ENCODE measurements around the gene C11orf68. TPM values are rescaled to one million over a fixed set of nuclear protein-coding genes. Genes with fewer than 3 reads are reported as not detected.
A peak's percentile ranks its signal among the peaks of the same experiment; 100 is the strongest.

The C11orf68 gene
- total and polyA plus RNA-seq, 9 of the 15 experiments (the other 6 are each of a cell fraction or from before 2014, with no cell fraction given) = 3.6 to 35.9 (median 12.8) TPM

- in situ Hi-C loops (cut with MboI) = no loop called here
- ChIA-PET POLR2A (interaction anchor here (1.4 to 8.2 kb wide), 4 partner anchors 10 to 46 kb away, joined by 7 to 151 read pairs (median 78); partner anchors contain the start of genes CCDC85B, CFL1, CTSW and FIBP), CTCF (ENCODE audit: low intra/inter-chr PET ratio) (no interaction called here)
- peak within 1 kb of the TSS; percentile 97 for H3K4me2 ChIP-seq (ENCODE audit: insufficient read depth, low read length)
- peak within 1 kb of the TSS; percentile 73 for H3K27ac ChIP-seq (ENCODE audit: extremely low read depth, low read depth, low read length)
- no peaks in the 10 kb centered on the region for H4K20me1 ChIP-seq (replicated peaks; ENCODE audit: control insufficient read depth, insufficient read depth, low read length)
- peak within 1 kb of the TSS; percentile 59 to 92 for H3K9ac ChIP-seq (ENCODE audit: insufficient read depth in 1 of 2, low read depth in 2 of 2, low read length in 2 of 2)
- H3K27me3 ChIP-seq (ENCODE audit: control insufficient read depth in 2 of 2, insufficient read depth in 2 of 2, low read length in 2 of 2) = no peaks in the 10 kb centered on the region
- peak within 1 kb of the TSS; percentile 97 for H2AFZ ChIP-seq (ENCODE audit: low read depth, low read length)
- peaks cover 15 to 50% of the 10 kb centered on the region in 2 experiments for H3K4me1 ChIP-seq (replicated peaks in 1 of 2; ENCODE audit: control insufficient read depth in 2 of 2, insufficient read depth in 2 of 2, low read length in 2 of 2)
- 33% methylated on average over 17 of the region's 69 CpGs for WGBS (ENCODE audit: insufficient coverage, low coverage, missing lambda C conversion rate)
- H3K36me3 ChIP-seq (ENCODE audit: control insufficient read depth, insufficient read depth, low read length) = peaks cover 7% of the 10 kb centered on the region; the same call in 2 of the 3 replicates
- peak within 1 kb of the TSS; percentile 46 for H3K4me3 ChIP-seq
- ATAC-seq = no peak
- H3K9me1 ChIP-seq (ENCODE audit: control insufficient read depth, insufficient read depth, low read length) = no peaks in the 10 kb centered on the region
- intact Hi-C loops (cut with micrococcal nuclease) = no loop called here
- no peak for FAIRE-seq
- no peaks in the 10 kb centered on the region for H3K9me3 ChIP-seq (replicated peaks; ENCODE audit: control insufficient read depth, insufficient read depth, low read depth, low read length)
- H3K79me2 ChIP-seq (ENCODE audit: control insufficient read depth, insufficient read depth, low read length) = no peaks in the 10 kb centered on the region
- peak in 1 of 4 experiments; percentile 44 for DNase-seq (ENCODE audit: extremely low read depth in 1 of 4, low spot score in 3 of 4)
- no TSS peak for BruUV-seq (replicated peaks)
- TF ChIP-seq CHAMP1 (IDR thresholded peaks at IDR 0.05) = no peak
- TF ChIP-seq MAX (CRISPR knock-in tag; IDR thresholded peaks at IDR 0.05) = no peak
- TF ChIP-seq, protein P1, sequence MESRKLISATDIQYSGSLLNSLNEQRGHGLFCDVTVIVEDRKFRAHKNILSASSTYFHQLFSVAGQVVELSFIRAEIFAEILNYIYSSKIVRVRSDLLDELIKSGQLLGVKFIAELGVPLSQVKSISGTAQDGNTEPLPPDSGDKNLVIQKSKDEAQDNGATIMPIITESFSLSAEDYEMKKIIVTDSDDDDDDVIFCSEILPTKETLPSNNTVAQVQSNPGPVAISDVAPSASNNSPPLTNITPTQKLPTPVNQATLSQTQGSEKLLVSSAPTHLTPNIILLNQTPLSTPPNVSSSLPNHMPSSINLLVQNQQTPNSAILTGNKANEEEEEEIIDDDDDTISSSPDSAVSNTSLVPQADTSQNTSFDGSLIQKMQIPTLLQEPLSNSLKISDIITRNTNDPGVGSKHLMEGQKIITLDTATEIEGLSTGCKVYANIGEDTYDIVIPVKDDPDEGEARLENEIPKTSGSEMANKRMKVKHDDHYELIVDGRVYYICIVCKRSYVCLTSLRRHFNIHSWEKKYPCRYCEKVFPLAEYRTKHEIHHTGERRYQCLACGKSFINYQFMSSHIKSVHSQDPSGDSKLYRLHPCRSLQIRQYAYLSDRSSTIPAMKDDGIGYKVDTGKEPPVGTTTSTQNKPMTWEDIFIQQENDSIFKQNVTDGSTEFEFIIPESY (CRISPR knock-in tag; IDR thresholded peaks at IDR 0.05) = peak; percentile 93
- TF ChIP-seq IRF2 (CRISPR knock-in tag; IDR thresholded peaks at IDR 0.05) = no peak
- TF ChIP-seq, protein P2, sequence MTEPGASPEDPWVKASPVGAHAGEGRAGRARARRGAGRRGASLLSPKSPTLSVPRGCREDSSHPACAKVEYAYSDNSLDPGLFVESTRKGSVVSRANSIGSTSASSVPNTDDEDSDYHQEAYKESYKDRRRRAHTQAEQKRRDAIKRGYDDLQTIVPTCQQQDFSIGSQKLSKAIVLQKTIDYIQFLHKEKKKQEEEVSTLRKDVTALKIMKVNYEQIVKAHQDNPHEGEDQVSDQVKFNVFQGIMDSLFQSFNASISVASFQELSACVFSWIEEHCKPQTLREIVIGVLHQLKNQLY (CRISPR knock-in tag; conservative IDR thresholded peaks at IDR 0.05) = no peak
- no peak for TF ChIP-seq USF2 (CRISPR knock-in tag; IDR thresholded peaks at IDR 0.05)
- TF ChIP-seq DNMT1 (IDR thresholded peaks at IDR 0.05) = no peak
- TF ChIP-seq NR4A1 (CRISPR knock-in tag; IDR thresholded peaks at IDR 0.05) = no peak
- TF ChIP-seq NR4A1 (tag; IDR thresholded peaks at IDR 0.05) = no peak
- no peak for TF ChIP-seq ESRRB (CRISPR knock-in tag; IDR thresholded peaks at IDR 0.05; ENCODE audit: borderline replicate concordance)
- peak; percentile 18; the same call in 1 of the 2 replicates for TF ChIP-seq POLR2G (IDR thresholded peaks at IDR 0.05; ENCODE audit: low read depth, low read length)
- TF ChIP-seq JUNB (CRISPR knock-in tag; conservative IDR thresholded peaks at IDR 0.05) = no peak
- TF ChIP-seq NCOA1 (IDR thresholded peaks at IDR 0.05; ENCODE audit: low read depth) = no peak
- no peak for TF ChIP-seq NR2C2 (CRISPR knock-in tag; IDR thresholded peaks at IDR 0.05)
- no peak for TF ChIP-seq NR2C2 (tag; IDR thresholded peaks at IDR 0.05)
- TF ChIP-seq MEIS2 (IDR thresholded peaks at IDR 0.05; ENCODE audit: partially characterized antibody) = no peak
These were observed 46.1 kb downstream of the C11orf68 start, which contains the start of gene EFEMP2 for GRCh38 chr11:65872586-65873317. Gene EFEMP2 (minus strand): TSS chr11:65872800. CDS start chr11:65872354, 446 bp downstream.
